Measurements from ENCODE around the gene FUCA1.
"Not testable (repeated sequence)": the region's sequence is repeated elsewhere in the genome, so short reads cannot be mapped to it uniquely, and the experiment has no call there.

Gene FUCA1

DNA sequence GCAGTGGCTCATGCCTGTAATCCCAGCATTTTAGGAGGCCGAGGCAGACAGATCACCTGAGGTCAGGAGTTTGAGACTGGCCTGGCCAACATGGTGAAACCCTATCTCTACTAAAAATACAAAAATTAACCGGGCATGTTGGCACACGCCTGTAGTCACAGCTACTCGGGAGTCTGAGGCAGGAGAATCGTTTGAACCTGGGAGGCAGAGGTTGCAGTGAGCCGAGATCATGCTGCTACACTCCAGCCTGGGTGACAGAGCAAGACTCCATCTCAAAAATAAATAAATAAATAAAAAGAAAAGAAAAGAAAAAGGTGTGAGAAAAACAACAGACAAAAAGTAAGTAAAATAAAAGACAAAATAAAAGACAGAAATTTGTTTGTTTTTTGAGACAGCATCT lies 33.9 kb downstream of the FUCA1 start:
- DNase-seq, result not testable (repeated sequence)

DNA sequence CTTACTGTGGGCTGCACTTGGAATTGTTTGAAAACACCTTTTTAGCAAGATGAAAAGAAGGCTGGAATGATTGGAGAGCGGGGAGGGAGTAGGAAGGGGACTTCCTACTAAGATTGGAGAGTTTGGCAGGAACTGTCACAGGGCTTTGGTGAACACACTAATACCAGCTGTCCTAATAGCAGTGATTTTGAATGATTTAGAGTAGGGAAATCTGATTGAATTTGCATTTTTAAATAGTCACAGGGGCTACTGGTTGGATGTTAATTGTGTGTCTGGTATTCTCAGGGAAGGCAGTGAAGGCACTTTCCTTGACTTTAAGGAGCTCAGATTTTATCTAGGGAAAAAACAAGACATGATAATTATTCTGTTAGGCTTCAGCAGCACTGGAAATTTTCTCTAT lies 40.4 kb downstream of the FUCA1 start:
- DNase-seq, result no peak

DNA sequence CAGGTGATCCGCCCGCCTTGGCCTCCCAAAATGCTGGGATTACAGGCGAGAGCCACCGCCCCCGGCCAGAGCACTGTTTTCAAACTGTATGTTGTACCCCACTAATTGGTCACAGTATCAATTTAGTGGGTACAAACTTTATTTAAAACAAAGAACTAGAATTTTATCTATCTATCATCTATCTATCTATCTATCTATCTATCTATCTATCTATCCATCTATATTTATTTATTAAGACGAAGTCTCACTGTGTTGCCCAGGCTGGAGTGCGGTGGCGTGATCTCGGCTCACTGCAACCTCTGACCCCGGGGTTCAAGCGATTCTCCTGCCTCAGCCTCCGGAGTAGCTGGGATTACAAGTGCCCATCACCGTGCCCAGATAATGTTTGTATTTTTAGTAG lies 41.5 kb downstream of the FUCA1 start:
- DNase-seq, result not testable (repeated sequence)

DNA sequence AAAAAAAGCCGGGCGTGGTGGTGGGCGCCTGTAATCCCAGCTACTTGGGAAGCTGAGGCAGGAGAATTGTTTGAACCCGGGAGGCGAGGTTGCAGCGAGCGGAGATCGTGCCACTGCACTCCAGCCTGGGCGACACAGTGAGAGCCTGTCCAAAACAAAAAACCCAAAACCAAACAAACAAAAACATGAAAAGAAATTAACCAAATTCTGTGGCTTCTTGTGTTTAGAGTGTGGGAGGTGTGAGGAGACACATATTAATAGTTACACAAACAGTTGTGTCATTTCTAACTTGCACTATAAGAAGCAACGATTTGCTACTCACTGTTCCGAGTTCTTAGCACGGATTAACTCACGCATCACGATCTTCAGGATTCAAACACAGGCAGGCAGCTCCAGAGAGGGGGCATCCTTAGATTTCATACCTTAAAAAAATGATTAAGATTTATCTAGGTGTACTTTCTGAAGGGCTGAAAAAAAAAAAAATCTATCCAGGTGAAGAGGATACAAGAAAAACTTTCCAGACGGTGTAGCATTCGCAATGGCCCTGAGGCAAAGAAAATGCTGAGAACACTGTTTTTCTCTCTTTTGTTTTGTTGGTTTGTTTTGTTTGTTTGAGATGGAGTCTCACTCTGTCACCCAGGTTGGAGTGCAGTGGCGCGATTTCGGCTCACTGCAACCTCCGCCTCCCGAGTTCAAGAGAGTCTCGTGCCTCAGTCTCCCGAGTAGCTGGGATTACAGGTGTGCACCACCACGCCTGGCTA lies 42.1 kb downstream of the FUCA1 start:
- no peak for DNase-seq

DNA sequence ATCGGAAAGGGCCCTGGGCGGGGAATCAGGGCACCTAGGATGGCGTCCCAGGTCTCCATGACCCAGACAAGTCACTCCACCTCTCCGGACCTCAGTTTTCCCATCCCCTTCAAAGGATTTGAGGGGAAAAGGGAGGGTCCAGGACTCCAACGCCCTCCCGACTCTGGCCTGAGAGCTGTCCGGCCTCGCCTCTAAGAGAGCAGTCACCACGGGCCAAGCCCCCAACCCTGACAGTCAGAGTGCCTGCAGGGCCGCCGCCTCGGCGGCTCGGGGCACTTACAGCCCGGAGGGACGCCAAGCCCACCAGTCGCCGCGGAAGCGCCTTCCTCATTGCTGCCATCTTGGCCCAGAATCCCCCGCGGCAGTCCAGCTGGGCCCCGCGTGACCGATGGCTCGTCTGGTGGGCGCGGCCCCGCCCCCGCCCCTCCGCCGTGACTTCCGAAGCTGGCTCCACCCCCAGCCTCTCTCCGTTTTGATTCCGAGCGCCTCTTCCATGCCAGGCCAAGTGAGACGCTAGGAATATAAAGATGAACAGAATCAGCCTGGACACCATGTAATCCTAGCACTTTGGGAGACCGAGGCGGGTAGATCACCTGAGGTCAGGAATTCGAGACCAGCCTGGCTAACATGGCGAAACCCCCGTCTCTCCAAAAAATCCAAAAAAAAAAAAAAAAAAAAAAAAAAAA lies 42.9 kb downstream of the FUCA1 start, which contains the start of gene HMGCL:
Gene HMGCL (minus strand): TSS at position 354 of the 686 bp plus-strand sequence. CDS start 14 bp downstream, at position 340.
- peak; percentile 72 to 83 (median 80) for DNase-seq

DNA sequence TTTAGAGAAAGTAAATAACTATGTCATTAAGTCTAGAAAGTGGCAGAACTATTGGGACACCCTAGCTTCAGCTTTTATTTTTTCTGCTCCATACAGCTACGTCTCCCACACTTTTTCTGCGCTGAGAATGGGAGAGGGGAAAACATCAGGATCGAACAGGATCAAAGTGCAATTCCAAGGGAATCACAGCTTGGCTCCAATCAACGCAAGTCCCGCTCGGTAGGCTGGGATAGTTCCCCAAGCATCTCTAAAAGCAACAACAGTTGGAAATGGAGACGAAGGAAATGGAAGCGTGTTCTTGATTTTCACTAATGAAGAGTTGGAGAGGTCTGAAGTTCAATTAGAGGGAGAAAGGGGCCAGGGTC lies 43.4 kb downstream of the FUCA1 start:
- DNase-seq, result no peak

DNA sequence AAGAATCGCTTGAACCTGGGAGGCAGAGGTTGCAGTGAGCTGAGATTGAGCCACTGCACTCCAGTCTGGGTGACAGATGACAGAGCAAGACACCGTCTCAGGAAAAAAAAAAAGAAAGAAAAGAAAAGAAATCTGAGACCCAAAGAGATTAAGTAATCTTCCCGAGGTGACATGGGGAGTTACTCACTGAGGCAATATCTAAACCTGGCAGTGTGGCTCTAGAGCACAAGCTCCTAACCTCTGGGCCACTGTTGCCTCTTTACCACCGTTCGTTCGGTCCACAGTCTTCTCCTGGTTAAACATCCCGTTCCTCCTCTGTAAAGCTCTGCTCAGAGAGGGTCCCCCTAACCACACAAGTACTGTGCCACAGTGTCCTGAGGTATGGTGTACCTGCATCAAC lies 44.3 kb downstream of the FUCA1 start:
- no peak for DNase-seq

DNA sequence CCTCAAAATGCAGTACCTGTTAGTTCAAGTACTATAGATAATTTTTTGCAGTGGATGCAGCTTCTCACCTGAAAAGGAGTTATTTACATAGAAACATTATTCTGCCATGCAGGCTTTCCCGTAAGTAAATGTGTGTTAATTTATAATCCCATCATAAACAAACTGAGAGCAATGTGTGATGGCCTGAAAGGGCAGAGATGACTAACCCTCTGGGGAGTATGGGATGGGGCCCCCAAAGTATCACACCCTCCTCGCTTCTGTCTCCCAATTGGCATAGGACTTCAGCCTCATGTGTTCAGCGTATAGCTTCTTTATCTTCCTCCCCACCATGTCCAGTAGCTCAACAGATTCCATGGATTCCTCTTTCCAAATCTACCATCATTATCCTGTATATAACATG lies 50.5 kb downstream of the FUCA1 start:
- DNase-seq, result no peak

DNA sequence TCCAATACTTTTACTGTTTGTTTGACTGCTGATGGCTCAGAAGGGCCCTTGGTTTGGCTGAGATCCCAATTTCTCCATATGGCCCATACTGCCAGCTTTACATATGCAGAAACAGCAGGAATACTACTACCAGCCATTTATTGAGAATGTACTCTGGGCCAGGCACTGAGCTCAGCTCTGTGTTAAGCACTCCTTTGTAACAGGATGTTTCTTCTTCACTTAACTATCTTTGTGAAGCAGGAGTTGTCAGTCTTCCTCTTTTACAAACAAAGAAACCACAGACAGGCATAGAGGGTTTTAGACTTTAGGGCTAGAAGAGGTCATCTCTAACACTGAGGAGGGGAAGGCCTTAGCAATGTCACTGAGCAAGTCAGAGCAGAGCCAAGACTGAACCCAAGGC lies 51.2 kb downstream of the FUCA1 start:
- DNase-seq, result no peak

DNA sequence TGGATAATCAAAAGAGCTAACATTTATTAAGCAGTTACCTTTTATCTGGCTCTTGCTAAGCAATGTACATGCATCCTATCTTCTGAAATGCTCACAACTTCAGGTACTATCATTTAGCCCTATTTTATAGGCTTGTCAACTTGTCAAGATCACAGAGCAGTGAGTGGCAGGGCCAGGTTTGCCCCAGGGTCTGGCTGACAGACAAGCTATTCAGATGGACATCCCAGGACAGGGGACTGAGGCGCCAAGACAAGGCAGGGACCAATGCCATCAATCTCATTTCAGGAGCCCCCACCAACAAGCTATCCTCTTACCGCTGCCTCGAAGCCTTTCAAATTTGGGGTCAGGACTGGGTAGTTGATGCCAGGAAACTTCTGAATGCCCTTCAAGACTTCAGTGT lies 51.7 kb downstream of the FUCA1 start:
- no peak for DNase-seq

DNA sequence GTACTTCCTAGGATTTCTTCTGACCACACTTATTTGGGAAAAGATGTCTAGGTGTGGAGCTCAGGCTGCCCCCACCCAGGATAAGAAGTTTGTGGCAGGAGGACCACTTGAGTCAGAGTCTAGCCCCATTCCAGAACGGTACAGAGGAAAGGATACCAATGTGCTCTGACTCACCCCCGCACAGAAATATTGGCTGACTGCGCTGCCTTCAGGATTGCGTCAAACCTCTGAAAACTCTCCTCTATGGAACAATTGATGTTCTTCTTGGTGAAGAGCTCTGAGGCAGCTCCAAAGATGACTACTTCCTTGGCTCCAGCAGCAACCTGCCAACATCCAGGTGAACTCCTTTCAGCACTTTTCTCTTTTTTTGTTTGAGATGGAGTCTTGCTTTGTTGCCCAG lies 54.1 kb downstream of the FUCA1 start:
- DNase-seq, result no peak

DNA sequence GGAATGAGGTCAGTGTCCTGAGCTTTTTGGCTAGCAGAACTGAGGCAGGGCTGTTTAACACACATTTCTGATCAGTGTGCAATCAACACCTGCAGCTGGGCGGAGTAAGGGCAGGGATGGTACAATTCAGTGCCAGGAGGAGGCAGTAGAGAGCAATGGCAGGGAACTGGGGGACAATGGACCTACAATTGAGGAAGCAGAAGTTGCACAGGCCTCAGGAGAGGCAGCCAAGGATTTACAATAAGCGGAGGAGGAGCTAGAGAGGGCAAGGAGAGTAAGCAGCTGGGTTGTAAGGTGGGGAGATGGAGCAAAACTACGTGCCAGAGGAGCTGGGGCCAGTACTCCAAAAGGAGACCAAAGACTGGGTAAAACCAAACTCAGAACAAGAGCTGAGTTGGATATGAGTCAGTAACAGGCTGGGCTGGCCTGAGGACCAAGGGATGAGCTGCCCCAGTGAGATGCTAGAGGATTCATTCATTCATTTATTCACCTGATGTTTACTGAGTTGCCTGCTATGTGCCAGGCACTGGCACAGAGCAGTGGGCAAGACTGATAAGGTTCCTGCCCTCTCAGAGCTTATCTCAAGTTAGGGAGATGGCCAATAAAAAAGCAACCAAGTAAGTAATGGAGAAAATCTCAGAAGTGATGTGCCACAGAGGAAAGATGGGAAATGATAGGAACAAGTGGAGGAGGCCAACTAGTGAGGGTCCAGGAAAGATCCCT lies 57.1 kb downstream of the FUCA1 start:
- DNase-seq, result peak in 1 of 4 experiments; percentile 15

DNA sequence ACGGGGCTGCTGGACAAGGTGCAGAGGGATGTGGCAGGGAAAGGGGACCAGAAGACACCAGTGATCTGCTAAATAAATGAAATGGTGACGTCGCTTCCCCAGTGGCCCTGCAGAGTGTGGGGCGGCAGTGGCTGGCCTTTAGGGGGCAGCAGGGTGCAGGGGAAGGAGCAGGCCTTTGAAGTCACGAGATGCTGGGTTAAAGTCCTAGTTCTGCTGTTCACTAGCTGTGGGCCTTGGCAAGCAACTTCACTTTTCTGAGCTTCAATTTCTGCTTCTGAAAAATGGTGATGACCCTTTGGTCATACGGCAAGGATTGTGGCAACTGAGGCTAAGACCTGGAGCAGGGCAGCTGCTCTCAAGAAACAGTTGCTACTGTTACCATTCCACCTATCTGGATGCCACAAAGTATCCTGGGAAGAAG lies 58.3 kb downstream of the FUCA1 start:
- peak; percentile 25 to 74 (median 49) for DNase-seq

DNA sequence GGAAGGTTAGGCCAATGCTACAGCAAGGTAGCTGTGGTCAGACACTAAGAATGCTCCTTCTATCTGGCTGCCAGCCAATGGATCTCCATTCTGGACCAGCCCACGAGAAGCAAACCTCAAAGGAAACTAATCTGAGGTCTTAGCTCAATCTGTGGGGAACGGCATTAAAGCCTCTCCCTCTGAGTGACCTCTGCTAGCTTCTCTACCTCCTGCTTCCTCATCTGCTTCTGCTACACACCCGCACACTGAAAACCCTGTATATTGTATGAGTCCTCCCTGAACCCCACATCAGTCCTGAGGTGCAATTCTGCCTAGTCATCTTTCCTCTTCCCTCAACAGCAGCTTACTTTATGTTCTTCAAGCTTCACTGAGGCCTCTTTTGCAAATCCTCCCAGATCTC lies 60.6 kb downstream of the FUCA1 start:
- DNase-seq, result no peak

DNA sequence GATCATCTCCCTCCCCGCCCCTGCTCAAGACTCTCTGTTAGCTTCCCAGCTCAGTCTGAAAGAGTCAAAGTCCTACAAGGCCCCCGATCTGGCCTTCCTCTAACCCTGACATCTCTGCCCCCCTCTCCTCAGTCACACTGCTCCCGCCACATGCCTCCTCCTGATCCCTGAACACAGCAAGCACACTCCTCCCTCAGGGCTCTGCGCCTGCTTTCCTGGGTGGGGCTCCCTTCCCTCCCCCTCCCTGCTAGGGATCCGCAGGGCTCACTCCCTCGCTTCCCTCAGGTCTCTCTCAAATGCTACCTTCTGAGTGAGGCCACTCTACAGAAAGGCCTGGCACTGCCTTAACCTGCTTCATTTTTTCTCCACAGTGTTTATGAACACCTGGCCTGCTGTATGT lies 61.8 kb downstream of the FUCA1 start:
- DNase-seq, result no peak

DNA sequence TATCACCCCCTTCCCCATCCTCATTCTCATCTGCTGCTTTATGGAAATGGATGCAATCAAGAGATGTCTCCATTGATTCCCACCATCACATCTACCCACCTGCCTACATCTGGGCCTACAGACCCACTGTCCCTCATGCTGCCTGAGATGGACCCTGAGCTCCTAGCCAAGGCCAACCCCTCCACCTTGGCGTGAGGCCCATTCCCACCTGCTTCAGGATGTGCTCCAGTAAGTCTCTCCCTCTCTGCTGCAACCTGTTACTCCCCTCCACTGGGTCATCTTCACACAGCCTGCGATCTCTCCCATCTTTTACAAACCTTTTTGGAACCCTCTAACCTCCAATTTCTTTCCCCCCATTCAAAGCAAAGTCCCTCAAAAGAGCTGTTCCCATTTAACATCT lies 63.1 kb downstream of the FUCA1 start:
- DNase-seq, result no peak

DNA sequence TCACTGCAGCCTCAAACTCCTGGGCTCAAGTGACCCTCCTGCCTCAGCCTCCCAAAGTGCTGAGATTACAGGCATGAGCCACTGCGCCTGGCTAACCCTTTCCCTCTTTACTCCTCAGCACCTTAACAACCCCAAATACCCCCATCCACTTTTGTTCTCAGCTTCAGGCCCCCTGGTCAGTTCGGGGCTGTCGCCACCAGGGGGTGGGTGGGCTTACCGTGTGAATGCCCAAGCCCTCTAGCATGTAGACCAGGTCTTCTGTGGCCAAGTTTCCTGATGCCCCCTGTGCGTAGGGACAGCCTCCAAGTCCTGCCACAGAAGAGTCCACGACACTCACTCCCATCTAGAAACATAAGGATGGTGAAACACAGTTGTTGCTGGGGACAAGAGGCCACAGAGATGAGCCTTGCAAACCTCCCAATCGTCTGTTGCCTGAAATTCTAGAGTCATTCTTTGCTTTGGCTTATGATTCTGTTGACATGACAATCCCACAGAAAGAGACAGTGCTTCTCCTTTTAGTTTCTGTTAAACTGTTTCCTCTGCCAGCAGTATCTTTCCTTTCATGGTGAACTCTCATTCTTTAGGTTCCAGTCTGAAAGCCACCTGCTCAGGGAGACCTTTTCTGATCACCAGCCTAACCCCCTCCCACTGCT lies 63.8 kb downstream of the FUCA1 start:
- no peak for DNase-seq

DNA sequence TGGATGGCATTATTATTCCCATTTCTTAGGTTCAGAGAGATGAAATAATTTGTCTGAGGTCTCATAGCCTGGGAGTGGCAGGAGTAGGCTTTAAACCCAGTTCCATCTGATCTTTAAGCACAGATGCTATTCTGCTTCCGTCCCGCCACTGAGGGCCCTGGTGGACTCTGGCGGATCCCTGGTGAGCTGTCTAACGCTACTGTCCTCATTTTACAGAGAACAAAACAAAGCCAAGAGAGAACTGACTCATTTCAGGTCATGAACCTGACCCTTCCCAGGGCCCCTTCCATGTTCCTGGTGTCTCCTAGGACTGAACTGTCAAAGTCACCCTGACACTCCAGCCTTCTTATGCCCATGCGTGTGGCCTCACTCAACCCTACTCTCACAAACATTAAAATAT lies 64.4 kb downstream of the FUCA1 start:
- DNase-seq, result no peak

DNA sequence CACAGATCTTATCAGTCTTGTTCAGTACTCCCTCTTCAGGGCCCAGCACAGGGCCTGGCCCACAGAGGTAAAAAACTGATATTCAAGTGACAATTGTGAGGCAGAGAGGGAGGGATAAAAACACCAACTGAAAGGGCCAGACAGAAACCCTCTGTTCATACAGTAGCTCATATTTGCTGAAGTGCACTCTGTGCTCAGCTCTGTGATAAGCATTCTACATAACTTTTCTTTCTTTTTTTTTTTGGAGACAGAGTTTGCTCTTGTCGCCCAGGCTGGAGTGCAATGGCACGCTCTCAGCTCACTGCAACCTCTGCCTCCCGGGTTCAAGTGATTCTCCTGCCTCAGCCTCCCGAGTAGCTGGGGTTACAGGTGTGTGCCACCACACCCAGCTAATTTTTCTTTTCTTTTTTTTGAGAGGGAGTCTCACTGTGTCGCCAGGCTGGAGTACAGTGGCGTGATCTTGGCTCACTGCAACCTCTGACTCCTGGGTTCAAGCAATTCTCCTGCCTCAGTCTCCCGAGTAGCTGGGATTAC lies 65.2 kb downstream of the FUCA1 start:
- not testable (repeated sequence) for DNase-seq

DNA sequence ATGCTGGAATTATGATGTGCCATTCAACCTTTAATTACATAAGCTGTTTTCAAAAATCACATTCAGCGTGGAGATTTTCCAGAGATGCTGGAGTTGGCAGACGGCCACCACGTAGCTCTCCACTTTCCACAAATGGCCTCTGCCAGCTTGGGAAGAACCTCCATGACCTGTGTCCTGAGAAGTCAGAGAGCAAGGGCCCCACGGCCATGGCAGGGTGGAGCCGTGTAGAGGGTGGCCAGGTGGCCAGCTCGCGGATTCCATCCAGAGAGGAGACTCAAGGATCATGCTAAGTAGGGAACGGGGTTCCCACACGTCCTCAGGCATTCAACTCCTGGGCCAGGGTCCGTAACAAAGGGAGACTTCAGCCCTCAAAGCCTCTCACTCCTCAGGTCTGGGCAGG lies 66.2 kb downstream of the FUCA1 start:
- no peak for DNase-seq

DNA sequence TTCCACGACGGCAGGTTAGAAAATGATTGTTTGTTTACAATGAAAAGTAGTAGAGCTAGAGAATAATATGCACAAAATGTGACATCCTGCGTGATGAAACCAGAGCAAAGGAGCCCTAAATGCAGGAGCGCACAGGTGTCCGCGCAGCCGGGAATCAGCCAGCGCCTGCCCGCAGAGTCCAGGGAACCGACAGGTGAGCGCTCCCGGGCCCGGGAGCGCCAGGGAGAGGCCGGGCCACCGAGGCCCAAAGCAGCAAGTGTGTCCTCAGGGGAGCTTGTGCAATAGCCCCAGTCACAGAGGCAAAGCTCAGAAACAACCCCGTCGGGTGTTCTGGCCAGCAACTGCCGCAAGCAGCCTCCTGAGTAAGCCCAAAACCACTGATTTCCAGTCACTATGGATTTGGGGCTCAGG lies 66.7 kb downstream of the FUCA1 start:
- DNase-seq, result no peak

DNA sequence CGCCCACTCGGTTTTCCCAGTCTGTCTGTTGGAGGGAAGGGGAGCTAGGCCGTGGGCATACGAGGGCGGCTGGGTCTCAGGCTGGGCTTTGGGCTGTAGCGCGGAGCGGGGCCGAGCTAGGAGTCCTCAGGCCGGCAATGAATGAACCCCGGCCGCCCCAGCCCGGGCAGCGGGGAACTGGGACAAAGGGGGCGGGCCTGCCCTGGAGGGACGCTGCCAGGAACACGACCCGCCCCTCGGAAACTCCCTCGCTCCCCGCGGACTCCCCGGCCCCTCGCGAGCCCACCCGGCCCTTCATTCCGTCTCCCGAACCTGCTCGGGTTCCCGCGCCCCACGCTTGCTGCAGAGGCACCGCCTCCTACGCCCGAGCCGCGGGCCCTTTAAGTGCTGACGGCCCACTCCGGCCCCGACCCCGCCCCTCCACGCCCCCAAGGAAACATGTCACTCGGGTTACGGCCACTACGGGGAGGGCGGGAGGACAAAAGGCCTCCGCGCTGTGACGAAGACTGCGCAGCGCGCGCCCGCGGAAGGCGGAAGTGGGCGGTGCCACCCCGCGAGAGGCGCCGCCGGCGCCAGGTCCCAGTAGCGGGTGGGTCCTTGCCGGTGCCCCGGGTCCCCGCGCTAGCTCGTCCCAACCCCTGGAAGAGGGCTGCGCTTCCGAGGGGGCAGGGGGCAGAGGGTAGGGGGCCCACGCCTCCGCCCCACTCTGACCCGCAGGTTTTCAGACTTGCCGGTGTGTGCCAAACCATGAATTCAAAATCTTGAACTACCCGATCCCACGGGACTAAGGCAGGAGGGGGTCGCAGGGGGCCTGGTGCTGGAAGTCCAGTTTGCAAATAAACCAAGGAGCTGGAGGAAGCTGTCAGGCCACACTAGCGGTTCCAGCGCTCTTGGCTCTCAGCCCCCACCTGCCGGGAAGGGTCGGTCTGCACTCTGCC lies 67.4 kb downstream of the FUCA1 start, which contains the start of gene GALE:
Gene GALE (minus strand): TSS at position 355 of the 938 bp plus-strand sequence. CDS start 1,747 bp downstream, outside the sequence.
- DNase-seq, result peak; percentile 89 to 96 (median 90)
